RPMI7951 (cell line): ENCODE measurements around the gene ENOX1. TPM values are rescaled to one million over a fixed set of nuclear protein-coding genes. Genes with fewer than 3 reads are reported as not detected.

Source experiments
- total RNA-seq: library from RNA; depleted of rRNA; stranded (reverse); fragments of >200 nt; shearing (Covaris generic); gene quantifications from 2 replicates; pipeline ENCODE4 v1.2.3, GENCODE V29; 2014; rRNA removed

Gene ENOX1
- total RNA-seq, 1 experiment from 2014 or later, result 2.6 TPM

Other genes starting within 250 kb of the ENOX1 start
- gene CCDC122, start 92.8 kb upstream of the ENOX1 start, total RNA-seq, result 3.5 and 18.0 TPM in 2 replicates
- 12.7 and 15.7 TPM in 2 replicates for gene LACC1, start 92.9 kb upstream of the ENOX1 start, total RNA-seq